Stomach (tissue), 9 donors: ENCODE data around the gene ZBTB45. TPM values are rescaled to one million over a fixed set of nuclear protein-coding genes. Genes with fewer than 3 reads are reported as not detected.
"Not testable (repeated sequence)": the region's sequence is repeated elsewhere in the genome, so short reads cannot be mapped to it uniquely, and the experiment has no call there.

Experiments
- DNase-seq, 2 donors: peaks; one replicate each; pipeline versions ENCODE4 v3.0.0 to v3.0.0-alpha.2; 2013 to 2019
- H3K27ac ChIP-seq, 5 donors: fragments of 200-600 bp in 4 of 5; sonication (generic) in 4 of 5; one replicate each; pipeline ENCODE4 v1.5.1; 2013 to 2019; ENCODE audit warnings: mild to moderate bottlenecking in 1 of 5, moderate library complexity in 1 of 5
- H3K27me3 ChIP-seq, 3 donors: fragments of 200-600 bp; sonication (generic); one replicate each; pipeline ENCODE4 v1.5.1; 2017 to 2019; ENCODE audit warnings: mixed run types in 1 of 3
- H3K36me3 ChIP-seq, 4 donors: fragments of 200-600 bp; sonication (generic); 1 replicate in 3 of 4; 2 replicates in 1 of 4; pipeline ENCODE4 v1.5.1; 2016 to 2019
- H3K4me1 ChIP-seq, 4 donors: fragments of 200-600 bp; sonication (generic); one replicate each; pipeline ENCODE4 v1.5.1; 2016 to 2019
- H3K4me3 ChIP-seq, 4 donors: fragments of 200-600 bp; sonication (generic) in 3 of 4; one replicate each; pipeline ENCODE4 v1.5.1; 2016 to 2019; ENCODE audit warnings: mild to moderate bottlenecking in 1 of 4
- H3K9me3 ChIP-seq, 4 donors: fragments of 200-600 bp; sonication (generic); one replicate each; pipeline ENCODE4 v1.5.1; 2016 to 2019
- CTCF ChIP-seq, 7 experiments: fragments of 450-650 bp in 4 of 7; fragments of 200-600 bp in 3 of 7; sonication (generic) in 3 of 7; IDR thresholded peaks; one replicate each; pipeline ENCODE4 v1.5.1; 2016 to 2019; ENCODE audit warnings: antibody characterized with exemption in 7 of 7, control low read depth in 2 of 7, mild to moderate bottlenecking in 1 of 7
- EP300 ChIP-seq: sonication (generic); formaldehyde crosslinking; IDR thresholded peaks from one replicate; pipeline ENCODE4 v1.6.1; 2017; ENCODE audit warnings: antibody characterized with exemption
- POLR2A ChIP-seq, 4 donors: fragments of 450-650 bp; IDR thresholded peaks; one replicate each; pipeline ENCODE4 v1.6.1; 2016; ENCODE audit warnings: antibody characterized with exemption in 4 of 4, control low read depth in 2 of 4, mild to moderate bottlenecking in 1 of 4, moderate library complexity in 1 of 4
- POLR2AphosphoS5 ChIP-seq, 3 donors: sonication (generic); formaldehyde crosslinking; IDR thresholded peaks; one replicate each; pipeline ENCODE4 v1.6.1; 2016; ENCODE audit warnings: antibody characterized with exemption in 3 of 3
- WGBS, 5 donors: extraction: QIAGEN DNeasy Blood & Tissue Kit in 3 of 5; methylation state at CpG; one replicate each; pipeline versions ENCODE4 v1.1.5 to v1.1.7; 2013 to 2018; 5-methylcytosine and 5-hydroxymethylcytosine counted together
- intact Hi-C: fragments of 100-400 bp; cut with DNase I; formaldehyde crosslinking; loops from one replicate; pipeline ENCODE4 v1.15.1; 2023; ENCODE audit warnings: low total_unique reads
- polyA plus RNA-seq, 3 donors: library from polyadenylated mRNA; stranded (reverse); fragments of 200-250 nt; gene quantifications; one replicate each; pipeline ENCODE4 v1.2.3, GENCODE V29; 2013
- total RNA-seq, 5 donors: library from RNA; depleted of rRNA; stranded (reverse); fragments of >200 nt; gene quantifications; one replicate each; pipeline versions ENCODE4 v1.1.0 to v1.2.3, GENCODE V29; 2014 to 2016
- donor health status: healthy with polysubstance abuse.
- donor health status: Bipolar disorder and iron deficiency.
- donor health status: healthy.

The ZBTB45 gene
- total and polyA plus RNA-seq, 8 donors, result 2.4 to 49.0 (median 8.2) TPM; not detected in 1

- intact Hi-C loops, result no loop called here
- H3K4me1 ChIP-seq, result peaks cover 23 to 48% (median 43%) of the 10 kb centered on the region in 4 donors
- DNase-seq, result peak in 1 of 2 donors; percentile 91
- peaks cover 0 to 21% (median 0%) of the 10 kb centered on the region in 3 donors for H3K27me3 ChIP-seq
- H3K27ac ChIP-seq, result peak overlapping the region; percentile 93 to 99 (median 96)
- H3K4me3 ChIP-seq, result peak overlapping the region; percentile 90 to 100 (median 96)
- peaks cover 32 to 42% (median 35%) of the 10 kb centered on the region in 4 donors for H3K36me3 ChIP-seq
- TF ChIP-seq EP300 (no peak), POLR2AphosphoS5 (IDR thresholded peaks at IDR 0.05) (no peak), CTCF (IDR thresholded peaks at IDR 0.05) (no peak), POLR2A (IDR thresholded peaks at IDR 0.05) (no peak)
- no peaks in the 10 kb centered on the region for H3K9me3 ChIP-seq
- WGBS, 5 donors, result 1 to 2% (median 1%) methylated on average over 22 to 91 of the region's 92 CpGs
Measured at GRCh38 chr19:58544591-58545285, 25.1 kb upstream of the ZBTB45 start.

GRCh38 chr19:58543826-58544590 is 24.4 kb upstream of the ZBTB45 start, which contains the start of gene TRIM28:
Gene TRIM28, plus strand, starts transcription at chr19:58544064. Its CDS starts 694 bp downstream, at chr19:58544758.
- intact Hi-C loops, result no loop called here
- Histone ChIP-seq H3K9me3 (no peaks in the 10 kb centered on the region), H3K4me3 (peak within 1 kb of the TSS; percentile 90 to 100 (median 96)), H3K36me3 (peaks cover 25 to 35% (median 28%) of the 10 kb centered on the region in 4 donors), H3K27ac (peak within 1 kb of the TSS; percentile 93 to 99 (median 96)), H3K27me3 (peaks cover 0 to 28% (median 0%) of the 10 kb centered on the region in 3 donors), H3K4me1 (peaks cover 23 to 44% (median 40%) of the 10 kb centered on the region in 4 donors)
- WGBS, 5 donors, result 0 to 1% (median 0%) methylated on average over 44 to 73 of the region's 73 CpGs
- peak; percentile 99 to 100 for DNase-seq
- TF ChIP-seq POLR2AphosphoS5 (IDR thresholded peaks at IDR 0.05), result peak; percentile 86 to 96 (median 94)
- no peak for TF ChIP-seq EP300
- peak in 1 of 7 experiments; percentile 8 for TF ChIP-seq CTCF (IDR thresholded peaks at IDR 0.05)
- TF ChIP-seq POLR2A (IDR thresholded peaks at IDR 0.05), result peak in 2 of 4 donors; percentile 72 to 90

GRCh38 chr19:58542641-58543372 is 23.2 kb upstream of the ZBTB45 start:
- Histone ChIP-seq H3K36me3 (peaks cover 13 to 23% (median 16%) of the 10 kb centered on the region in 4 donors), H3K4me1 (peaks cover 29 to 47% (median 45%) of the 10 kb centered on the region in 4 donors), H3K4me3 (peak overlapping the region; percentile 90 to 100 (median 96)), H3K27me3 (peaks cover 4 to 40% (median 9%) of the 10 kb centered on the region in 3 donors), H3K27ac (peak overlapping the region; percentile 93 to 99 (median 96))
- 75 to 82% (median 79%) methylated on average over 18 of the region's 18 CpGs for WGBS, 5 donors
- H3K9me3 ChIP-seq, intact Hi-C loops, DNase-seq: not testable (repeated sequence)

GRCh38 chr19:58539169-58539559 is 19.6 kb upstream of the ZBTB45 start:
- H3K27ac ChIP-seq, intact Hi-C loops, H3K9me3 ChIP-seq, H3K36me3 ChIP-seq, H3K4me3 ChIP-seq, DNase-seq: not testable (repeated sequence)
- Histone ChIP-seq H3K4me1 (peaks cover 5 to 21% (median 19%) of the 10 kb centered on the region in 4 donors), H3K27me3 (peaks cover 4 to 52% (median 9%) of the 10 kb centered on the region in 3 donors)
